Body of pancreas (tissue), 4 donors: ENCODE data around the gene CHTF8. TPM values are rescaled to one million over a fixed set of nuclear protein-coding genes. Genes with fewer than 3 reads are reported as not detected.
A peak's percentile ranks its signal among the peaks of the same experiment; 100 is the strongest.
"Not testable (repeated sequence)": the region's sequence is repeated elsewhere in the genome, so short reads cannot be mapped to it uniquely, and the experiment has no call there.

Experiments
- ATAC-seq: fragments of 150-250 bp; one replicate; pipeline ENCODE4 v1.9.1; 2016
- DNase-seq, 4 donors: peaks; one replicate each; pipeline ENCODE4 v3.0.0-alpha.2; 2019
- H3K27ac ChIP-seq, 4 donors: fragments of 200-600 bp; sonication (generic); 1 replicate in 3 of 4; 2 replicates in 1 of 4; pipeline versions ENCODE4 v1.5.1 to v1.6.1; 2016 to 2019; ENCODE audit warnings: mild to moderate bottlenecking in 1 of 4, mixed read lengths in 1 of 4, moderate library complexity in 1 of 4
- H3K27me3 ChIP-seq, 2 donors: fragments of 200-600 bp; sonication (generic); one replicate each; pipeline ENCODE4 v1.6.0; 2016; ENCODE audit warnings: mild to moderate bottlenecking in 1 of 2
- H3K36me3 ChIP-seq, 2 donors: fragments of 200-600 bp; sonication (generic); replicated peaks in 1 of 2; 2 replicates each; pipeline ENCODE4 v1.5.1; 2016; ENCODE audit warnings: low read depth in 2 of 2; ENCODE audit not compliant: insufficient read depth in 1 of 2
- H3K4me1 ChIP-seq: fragments of 200-600 bp; sonication (generic); one replicate; pipeline ENCODE4 v1.6.0; 2016
- H3K4me3 ChIP-seq, 2 donors: fragments of 200-600 bp; sonication (generic); 1 replicate in 1 of 2; 2 replicates in 1 of 2; pipeline ENCODE4 v1.5.1; 2016 to 2019
- H3K9me3 ChIP-seq, 3 donors: fragments of 200-600 bp; sonication (generic); 1 replicate in 2 of 3; 2 replicates in 1 of 3; pipeline ENCODE4 v1.5.1; 2016
- POLR2A ChIP-seq, 3 donors: fragments of 450-650 bp; IDR thresholded peaks; one replicate each; pipeline ENCODE4 v1.6.1; 2016; ENCODE audit warnings: antibody characterized with exemption in 3 of 3, mild to moderate bottlenecking in 2 of 3
- WGBS, 2 donors: methylation state at CpG; one replicate each; pipeline ENCODE4 v1.1.5; 2017; 5-methylcytosine and 5-hydroxymethylcytosine counted together
- intact Hi-C: fragments of 100-400 bp; cut with DNase I; formaldehyde crosslinking; loops from one replicate; pipeline ENCODE4 v1.15.1; 2023
- total RNA-seq, 2 donors: library from RNA; depleted of rRNA; stranded (reverse); fragments of >200 nt; gene quantifications; one replicate each; pipeline ENCODE4 v1.1.0, GENCODE V29; 2016
- TF ChIP-seq, protein P1 (sequence below), 7 experiments: fragments of 450-650 bp in 4 of 7; fragments of 200-600 bp in 3 of 7; sonication (generic) in 3 of 7; IDR thresholded peaks; one replicate each; pipeline ENCODE4 v1.5.1; 2016 to 2019; ENCODE audit warnings: antibody characterized with exemption in 7 of 7

CHTF8 gene
- total RNA-seq, 2 donors from 2014 or later, result 35.3 to 39.4 TPM

DNA sequence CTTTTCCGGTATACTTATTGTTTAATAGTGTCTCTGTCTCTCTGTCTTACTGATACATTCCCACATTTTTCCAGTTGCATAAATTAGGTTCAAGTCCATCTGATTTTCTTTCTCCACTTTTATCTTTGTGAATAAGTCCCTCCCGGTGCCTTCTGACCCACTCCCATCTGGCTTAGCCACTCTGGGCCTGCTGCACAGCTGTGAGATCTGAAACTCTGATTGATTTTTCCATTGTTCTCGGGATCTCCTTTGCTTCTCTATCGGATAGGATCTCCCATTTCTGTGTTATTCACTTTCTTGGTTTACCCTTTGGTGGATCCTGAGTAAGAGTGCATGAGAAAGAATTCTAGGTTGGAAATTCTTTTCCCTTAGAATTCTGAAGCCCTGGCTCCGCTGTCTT, 8.6 kb upstream of the CHTF8 start:
- Histone ChIP-seq H3K4me1 (peaks cover 7% of the 10 kb centered on the region), H3K27ac (no peak overlapping the region), H3K36me3 (peaks cover 0 to 17% of the 10 kb centered on the region in 2 donors), H3K4me3 (no peak overlapping the region), H3K27me3 (no peaks in the 10 kb centered on the region), H3K9me3 (no peaks in the 10 kb centered on the region)
- intact Hi-C loops, result no loop called here
- ATAC-seq (no peak), DNase-seq (no peak)
- no peak for TF ChIP-seq POLR2A (IDR thresholded peaks at IDR 0.05)
- TF ChIP-seq, protein P1, sequence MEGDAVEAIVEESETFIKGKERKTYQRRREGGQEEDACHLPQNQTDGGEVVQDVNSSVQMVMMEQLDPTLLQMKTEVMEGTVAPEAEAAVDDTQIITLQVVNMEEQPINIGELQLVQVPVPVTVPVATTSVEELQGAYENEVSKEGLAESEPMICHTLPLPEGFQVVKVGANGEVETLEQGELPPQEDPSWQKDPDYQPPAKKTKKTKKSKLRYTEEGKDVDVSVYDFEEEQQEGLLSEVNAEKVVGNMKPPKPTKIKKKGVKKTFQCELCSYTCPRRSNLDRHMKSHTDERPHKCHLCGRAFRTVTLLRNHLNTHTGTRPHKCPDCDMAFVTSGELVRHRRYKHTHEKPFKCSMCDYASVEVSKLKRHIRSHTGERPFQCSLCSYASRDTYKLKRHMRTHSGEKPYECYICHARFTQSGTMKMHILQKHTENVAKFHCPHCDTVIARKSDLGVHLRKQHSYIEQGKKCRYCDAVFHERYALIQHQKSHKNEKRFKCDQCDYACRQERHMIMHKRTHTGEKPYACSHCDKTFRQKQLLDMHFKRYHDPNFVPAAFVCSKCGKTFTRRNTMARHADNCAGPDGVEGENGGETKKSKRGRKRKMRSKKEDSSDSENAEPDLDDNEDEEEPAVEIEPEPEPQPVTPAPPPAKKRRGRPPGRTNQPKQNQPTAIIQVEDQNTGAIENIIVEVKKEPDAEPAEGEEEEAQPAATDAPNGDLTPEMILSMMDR (IDR thresholded peaks at IDR 0.05), result no peak
- 64 to 67% methylated on average over 5 of the region's 5 CpGs for WGBS, 2 donors

DNA sequence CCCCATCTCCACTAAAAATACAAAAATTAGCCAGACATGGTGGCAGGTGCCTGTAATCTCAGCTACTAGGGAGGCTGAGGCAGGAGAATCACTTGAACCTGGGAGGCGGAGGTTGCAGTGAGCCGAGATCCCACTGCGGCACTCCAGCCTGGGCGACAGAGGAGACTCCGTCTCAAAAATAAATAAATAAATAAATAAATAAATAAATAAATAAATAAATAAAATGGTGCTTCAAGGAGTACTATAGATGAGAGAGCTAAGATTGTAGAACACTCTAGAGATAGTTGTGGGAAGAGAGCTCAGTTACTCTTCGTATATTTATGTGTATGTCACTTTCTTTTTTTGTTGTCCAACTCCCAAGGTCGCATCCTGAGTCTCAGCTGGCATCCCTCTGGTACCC, 7.1 kb upstream of the CHTF8 start:
- H3K4me1 ChIP-seq, H3K9me3 ChIP-seq, DNase-seq, ATAC-seq, H3K4me3 ChIP-seq, intact Hi-C loops, H3K27ac ChIP-seq, H3K27me3 ChIP-seq: not testable (repeated sequence)
- WGBS, 2 donors, result 90 to 94% methylated on average over 7 of the region's 7 CpGs
- H3K36me3 ChIP-seq, result peaks cover 0 to 16% of the 10 kb centered on the region in 2 donors

DNA sequence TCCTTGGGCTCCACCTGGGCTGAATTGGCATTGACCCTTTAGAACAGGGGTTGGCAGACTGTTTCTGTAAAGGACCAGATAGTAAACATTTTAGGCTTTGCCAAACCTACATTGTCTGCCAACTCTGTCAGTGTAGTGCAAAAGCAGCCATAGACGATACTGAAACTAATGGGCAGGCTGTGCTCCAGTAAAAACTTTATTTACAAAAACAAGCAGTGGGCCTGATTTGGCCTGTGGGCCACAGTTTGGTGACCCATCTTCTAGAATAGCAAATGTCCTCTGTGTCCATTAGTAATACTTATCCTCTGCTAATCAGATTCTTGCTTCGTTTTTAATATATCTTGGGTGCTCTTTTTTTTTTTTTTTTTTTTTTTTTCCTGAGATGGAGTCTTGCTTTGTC, 6.2 kb upstream of the CHTF8 start:
- Histone ChIP-seq H3K36me3 (peaks cover 0 to 15% of the 10 kb centered on the region in 2 donors), H3K4me1 (peaks cover 9% of the 10 kb centered on the region), H3K27me3 (no peaks in the 10 kb centered on the region), H3K9me3 (no peaks in the 10 kb centered on the region), H3K4me3 (no peak overlapping the region), H3K27ac (no peak overlapping the region)
- intact Hi-C loops, result no loop called here
- ATAC-seq (no peak), DNase-seq (no peak)
- 70 to 76% methylated on average over 2 of the region's 2 CpGs for WGBS, 2 donors
- TF ChIP-seq POLR2A (IDR thresholded peaks at IDR 0.05), result no peak

GRCh38 chr16:69133373-69133954, 1.1 kb upstream of the CHTF8 start:
- Histone ChIP-seq H3K4me1 (peaks cover 30% of the 10 kb centered on the region), H3K9me3 (no peaks in the 10 kb centered on the region), H3K4me3 (peak overlapping the region in 1 of 2 donors; percentile 77), H3K27me3 (no peaks in the 10 kb centered on the region), H3K36me3 (no peaks in the 10 kb centered on the region), H3K27ac (no peak overlapping the region)
- no peak for DNase-seq
- TF ChIP-seq, protein P1 (IDR thresholded peaks at IDR 0.05), result no peak
- TF ChIP-seq POLR2A (IDR thresholded peaks at IDR 0.05), result no peak
- 19 to 26% methylated on average over 5 of the region's 5 CpGs for WGBS, 2 donors
- no peak for ATAC-seq
- intact Hi-C loops, result no loop called here

DNA sequence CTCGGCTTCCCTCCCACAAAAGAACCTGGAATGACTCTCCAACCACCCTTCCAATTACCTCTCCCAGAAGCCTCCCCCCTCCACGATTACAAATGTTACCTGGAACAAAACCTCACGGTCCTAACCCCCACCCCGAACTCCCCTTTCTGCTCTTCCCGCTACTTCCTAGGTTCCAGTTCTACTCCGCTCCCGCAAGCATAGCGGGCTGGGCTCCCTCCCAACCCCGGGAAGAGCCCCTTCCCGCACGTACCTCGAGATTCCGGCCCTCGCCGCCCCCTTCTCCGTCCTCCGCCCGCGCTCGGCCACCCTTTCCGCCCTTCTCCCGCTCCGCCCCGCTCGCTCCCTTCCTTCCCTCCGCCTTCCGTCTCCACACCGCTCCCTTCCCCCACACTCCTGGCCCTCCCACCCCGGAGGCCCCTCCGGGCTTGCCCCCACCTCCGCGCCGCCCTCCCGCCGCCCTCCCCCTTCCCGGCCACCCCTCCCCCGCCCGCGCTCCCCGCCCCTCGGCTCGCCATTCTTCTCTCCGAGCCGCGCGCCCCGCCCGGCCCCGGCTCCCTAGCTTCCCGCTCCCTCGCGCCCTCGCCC, 457 bp downstream of the CHTF8 start:
- H3K4me3 ChIP-seq, result peak overlapping the region; percentile 77 to 88
- peak in 1 of 3 donors; percentile 51 for TF ChIP-seq POLR2A (IDR thresholded peaks at IDR 0.05)
- TF ChIP-seq, protein P1 (IDR thresholded peaks at IDR 0.05), result no peak
- intact Hi-C loops, result no loop called here
- no peaks in the 10 kb centered on the region for H3K36me3 ChIP-seq
- H3K27me3 ChIP-seq, result no peaks in the 10 kb centered on the region
- H3K27ac ChIP-seq, result peak overlapping the region; percentile 79 to 95 (median 91)
- ATAC-seq (peak; percentile 75), DNase-seq (peak; percentile 74 to 84 (median 75))
- no peaks in the 10 kb centered on the region for H3K9me3 ChIP-seq
- H3K4me1 ChIP-seq, result peaks cover 30% of the 10 kb centered on the region
- 0 to 1% methylated on average over 33 to 39 of the region's 53 CpGs for WGBS, 2 donors
